A673 (cell line): ENCODE measurements around the gene USF2. TPM values are rescaled to one million over a fixed set of nuclear protein-coding genes. Genes with fewer than 3 reads are reported as not detected.

ENCODE experiments used
- BruUV-seq: library from RNA; stranded (reverse); fragments of 400-500 nt; replicated peaks from 2 replicates; lab custom pipeline; 2021; lab: Mats Ljungman, UMichigan
- CTCF ChIA-PET: fragments of 300-600 bp; sonication (Branson Sonifier 250); formaldehyde crosslinking; loops from one replicate; lab custom pipeline; 2022; ENCODE audit warnings: antibody characterized with exemption; lab: Charles Lee
- POLR2A ChIA-PET: fragments of 300-600 bp; sonication (Branson Sonifier 250); formaldehyde crosslinking; loops from one replicate; lab custom pipeline; 2022; ENCODE audit warnings: antibody characterized with exemption; ENCODE audit not compliant: low non-redundant PET; lab: Charles Lee
- DNase-seq: peaks from one replicate; pipeline ENCODE4 v3.0.0-alpha.2; 2015; ENCODE audit warnings: low spot score
- H3K27ac ChIP-seq: fragments of 200-600 bp; sonication (generic); 2 replicates; pipeline ENCODE4 v1.5.1; 2016; ENCODE audit warnings: mixed run types, low read depth, mild to moderate bottlenecking, mixed read lengths, antibody characterized with exemption, low read length; ENCODE audit not compliant: poor library complexity, severe bottlenecking
- H3K27me3 ChIP-seq: fragments of 200-600 bp; sonication (generic); replicated peaks from 2 replicates; pipeline ENCODE4 v1.6.1; 2017; ENCODE audit warnings: mixed run types, low read depth, mild to moderate bottlenecking, mixed read lengths, antibody characterized with exemption, low read length; ENCODE audit not compliant: insufficient read depth, poor library complexity
- H3K36me3 ChIP-seq: fragments of 200-600 bp; sonication (generic); 2 replicates; pipeline ENCODE4 v1.6.1; 2016; ENCODE audit warnings: mixed run types, mild to moderate bottlenecking, mixed read lengths, antibody characterized with exemption, low read length; ENCODE audit not compliant: insufficient read depth, poor library complexity, severe bottlenecking
- H3K4me1 ChIP-seq: fragments of 200-600 bp; sonication (generic); 2 replicates; pipeline ENCODE4 v1.6.1; 2017; ENCODE audit warnings: mixed run types, mild to moderate bottlenecking, mixed read lengths, antibody characterized with exemption, low read length; ENCODE audit not compliant: insufficient read depth, poor library complexity, severe bottlenecking
- H3K4me3 ChIP-seq: fragments of 200-600 bp; sonication (generic); 2 replicates; pipeline ENCODE4 v1.5.1; 2016; ENCODE audit warnings: low read depth, mixed run types, mild to moderate bottlenecking, mixed read lengths, low read length; ENCODE audit not compliant: poor library complexity, severe bottlenecking
- H3K9me3 ChIP-seq: fragments of 200-600 bp; sonication (generic); 2 replicates; pipeline ENCODE4 v1.6.1; 2016; ENCODE audit warnings: mixed run types, low read depth, mild to moderate bottlenecking, mixed read lengths, antibody characterized with exemption, low read length; ENCODE audit not compliant: poor library complexity, severe bottlenecking
- CTCF ChIP-seq: fragments of 300-800, 200-600 bp; sonication (generic); conservative IDR thresholded peaks from 2 replicates; pipeline ENCODE4 v1.5.1; 2017; ENCODE audit warnings: low read depth, mild to moderate bottlenecking, antibody characterized with exemption, low read length, moderate library complexity, mixed read lengths
- EZH2 ChIP-seq: fragments of 200-600 bp; sonication (generic); IDR thresholded peaks from 2 replicates; pipeline ENCODE4 v1.6.1; 2017; ENCODE audit warnings: borderline replicate concordance, low read depth, mild to moderate bottlenecking, mixed read lengths, antibody characterized with exemption, low read length; ENCODE audit not compliant: poor library complexity, severe bottlenecking
- intact Hi-C: fragments of 100-400 bp; cut with micrococcal nuclease; formaldehyde crosslinking; loops from one replicate; pipeline ENCODE4 v1.10.0; 2022; ENCODE audit not compliant: unreplicated experiment
- total RNA-seq: library from RNA; stranded (reverse); gene quantifications from 2 replicates; pipeline ENCODE4 v1.2.3, GENCODE V29; 2021

USF2 gene
- total RNA-seq, 1 experiment from 2014 or later = 82.0 TPM

GRCh38 chr19:35261356-35262100 is 7.2 kb upstream of the USF2 start:
- ChIA-PET POLR2A (no interaction called here), CTCF (no interaction called here)
- H3K9me3 ChIP-seq = no peaks in the 10 kb centered on the region
- no peaks in the 10 kb centered on the region for H3K4me1 ChIP-seq
- no peaks in the 10 kb centered on the region for H3K27me3 ChIP-seq
- TF ChIP-seq CTCF (no peak), EZH2 (no peak)
- no peak overlapping the region for H3K4me3 ChIP-seq
- BruUV-seq = no TSS peak
- DNase-seq = no peak
- H3K36me3 ChIP-seq = no peaks in the 10 kb centered on the region
- H3K27ac ChIP-seq = no peak overlapping the region
- intact Hi-C loops = no loop called here

GRCh38 chr19:35262101-35262761 is 6.5 kb upstream of the USF2 start:
- POLR2A ChIA-PET = no interaction called here

More at GRCh38 chr19:35262101-35262761, 6.5 kb upstream of the USF2 start:
- Histone ChIP-seq H3K9me3 (no peaks in the 10 kb centered on the region), H3K4me3 (no peak overlapping the region), H3K27me3 (no peaks in the 10 kb centered on the region), H3K27ac (no peak overlapping the region), H3K36me3 (no peaks in the 10 kb centered on the region), H3K4me1 (no peaks in the 10 kb centered on the region)
- CTCF ChIA-PET = no interaction called here
- no peak for DNase-seq
- intact Hi-C loops = no loop called here
- TF ChIP-seq EZH2 (no peak), CTCF (no peak)
- no TSS peak for BruUV-seq
